GM12874 (cell line): ENCODE data around the gene PPP1R14B.

ENCODE experiments used
- TF ChIP-seq, protein P1 (sequence below): IDR thresholded peaks from 2 replicates; pipeline ENCODE4 v1.5.1; 2011; ENCODE audit warnings: low read depth, mild to moderate bottlenecking, control low read depth, low read length, moderate library complexity; ENCODE audit not compliant: insufficient read depth

The PPP1R14B gene

DNA sequence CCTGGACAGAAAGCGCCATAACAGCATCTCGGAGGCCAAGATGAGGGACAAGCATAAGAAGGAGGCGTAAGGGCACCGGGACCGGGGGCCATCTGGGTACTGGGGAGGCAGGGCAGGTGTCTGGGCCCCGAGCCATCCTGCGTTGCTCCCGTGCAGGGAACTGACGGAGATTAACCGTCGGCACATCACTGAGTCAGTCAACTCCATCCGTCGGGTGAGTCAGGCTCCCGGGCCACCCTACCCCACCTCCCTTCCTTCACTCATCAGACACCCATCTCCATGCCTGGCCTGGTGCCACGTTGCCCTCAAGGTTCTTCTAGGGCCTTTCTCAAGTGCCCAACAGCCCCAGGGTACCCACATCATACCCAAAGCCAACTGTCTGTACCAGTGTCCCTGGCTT, 19.6 kb upstream of the PPP1R14B start:
- TF ChIP-seq, protein P1, sequence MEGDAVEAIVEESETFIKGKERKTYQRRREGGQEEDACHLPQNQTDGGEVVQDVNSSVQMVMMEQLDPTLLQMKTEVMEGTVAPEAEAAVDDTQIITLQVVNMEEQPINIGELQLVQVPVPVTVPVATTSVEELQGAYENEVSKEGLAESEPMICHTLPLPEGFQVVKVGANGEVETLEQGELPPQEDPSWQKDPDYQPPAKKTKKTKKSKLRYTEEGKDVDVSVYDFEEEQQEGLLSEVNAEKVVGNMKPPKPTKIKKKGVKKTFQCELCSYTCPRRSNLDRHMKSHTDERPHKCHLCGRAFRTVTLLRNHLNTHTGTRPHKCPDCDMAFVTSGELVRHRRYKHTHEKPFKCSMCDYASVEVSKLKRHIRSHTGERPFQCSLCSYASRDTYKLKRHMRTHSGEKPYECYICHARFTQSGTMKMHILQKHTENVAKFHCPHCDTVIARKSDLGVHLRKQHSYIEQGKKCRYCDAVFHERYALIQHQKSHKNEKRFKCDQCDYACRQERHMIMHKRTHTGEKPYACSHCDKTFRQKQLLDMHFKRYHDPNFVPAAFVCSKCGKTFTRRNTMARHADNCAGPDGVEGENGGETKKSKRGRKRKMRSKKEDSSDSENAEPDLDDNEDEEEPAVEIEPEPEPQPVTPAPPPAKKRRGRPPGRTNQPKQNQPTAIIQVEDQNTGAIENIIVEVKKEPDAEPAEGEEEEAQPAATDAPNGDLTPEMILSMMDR = no peak

DNA sequence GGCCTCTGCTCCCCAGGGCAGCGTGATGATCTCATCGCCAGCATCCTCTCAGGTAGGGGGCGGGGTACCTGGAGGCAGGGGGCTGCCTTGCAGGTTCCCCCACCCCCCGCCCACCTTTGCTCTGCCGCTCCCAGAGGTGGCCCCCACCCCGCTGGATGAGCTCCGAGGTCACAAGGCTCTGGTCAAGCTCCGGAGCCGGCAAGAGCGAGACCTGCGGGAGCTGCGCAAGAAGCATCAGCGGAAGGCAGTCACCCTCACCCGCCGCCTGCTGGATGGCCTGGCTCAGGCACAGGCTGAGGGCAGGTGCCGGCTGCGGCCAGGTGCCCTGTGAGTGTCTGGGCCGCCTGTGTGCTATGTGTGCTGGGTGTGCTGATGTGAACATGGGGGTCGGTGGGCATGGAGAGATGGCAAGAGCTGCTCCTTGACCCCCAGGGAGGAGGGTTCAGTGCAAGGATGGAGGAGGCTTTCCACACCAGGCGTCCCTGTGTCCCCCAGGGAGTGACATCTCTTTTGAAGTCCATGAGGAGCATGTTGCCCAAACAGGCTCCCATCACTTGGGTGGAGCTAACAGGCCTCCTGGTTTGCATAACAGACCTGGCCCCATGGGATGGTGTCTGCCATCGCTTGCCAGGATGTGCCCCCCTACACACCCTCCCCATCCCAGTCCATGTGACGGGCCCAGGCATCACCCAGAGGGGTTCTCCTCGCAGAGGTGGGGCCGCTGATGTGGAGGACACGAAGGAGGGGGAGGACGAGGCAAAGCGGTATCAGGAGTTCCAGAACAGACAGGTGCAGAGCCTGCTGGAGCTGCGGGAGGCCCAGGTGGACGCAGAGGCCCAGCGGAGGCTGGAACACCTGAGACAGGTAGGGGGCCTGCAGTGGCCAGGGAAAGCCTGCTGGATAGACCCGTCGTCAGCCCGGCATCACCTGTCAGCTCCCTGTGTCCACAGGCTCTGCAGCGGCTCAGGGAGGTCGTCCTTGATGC, 18.7 kb upstream of the PPP1R14B start:
- TF ChIP-seq, protein P1 = no peak

DNA sequence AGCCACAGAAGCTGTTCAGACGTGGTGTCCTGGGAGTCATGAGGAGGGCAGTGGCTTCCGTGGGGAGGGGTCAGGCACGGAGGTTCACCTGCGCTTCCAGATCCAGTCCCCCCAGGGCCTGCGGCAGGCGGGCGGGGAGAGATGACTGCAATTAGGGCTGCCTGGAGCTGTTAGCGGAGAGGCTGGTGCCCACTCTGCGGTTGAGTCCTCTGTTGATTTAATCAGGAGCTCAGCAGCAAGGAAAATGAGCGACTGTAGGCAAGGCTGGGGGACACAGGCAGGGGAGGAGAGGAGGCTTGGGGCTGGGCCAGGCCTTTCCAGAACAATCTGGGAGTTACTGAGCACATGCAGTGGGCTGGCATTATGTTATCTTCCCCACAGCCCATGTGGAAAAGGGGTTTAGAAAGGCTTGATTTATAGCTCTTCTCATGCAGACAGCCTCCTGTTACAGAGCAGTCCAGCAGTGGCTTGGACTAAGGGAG, 17.7 kb upstream of the PPP1R14B start:
- TF ChIP-seq, protein P1 = no peak

DNA sequence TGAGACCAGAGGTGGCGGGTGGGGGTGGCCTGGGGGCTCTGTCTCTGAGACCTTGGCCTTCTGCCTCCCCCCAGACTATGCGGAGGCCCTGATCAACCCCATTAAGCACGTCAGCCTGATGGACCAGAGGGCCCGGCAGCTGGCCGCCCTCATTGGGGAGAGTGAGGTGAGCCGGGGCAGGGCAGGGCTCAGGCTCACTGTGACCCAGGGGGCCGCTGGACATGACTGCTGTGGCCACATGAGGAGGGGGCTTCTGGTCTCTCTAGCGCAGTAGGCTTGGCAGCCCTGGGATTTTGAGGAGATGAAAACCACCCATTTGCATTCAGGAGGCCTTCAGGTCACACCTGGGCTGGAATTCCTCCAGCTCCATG, 17.2 kb upstream of the PPP1R14B start:
- TF ChIP-seq, protein P1 = no peak

DNA sequence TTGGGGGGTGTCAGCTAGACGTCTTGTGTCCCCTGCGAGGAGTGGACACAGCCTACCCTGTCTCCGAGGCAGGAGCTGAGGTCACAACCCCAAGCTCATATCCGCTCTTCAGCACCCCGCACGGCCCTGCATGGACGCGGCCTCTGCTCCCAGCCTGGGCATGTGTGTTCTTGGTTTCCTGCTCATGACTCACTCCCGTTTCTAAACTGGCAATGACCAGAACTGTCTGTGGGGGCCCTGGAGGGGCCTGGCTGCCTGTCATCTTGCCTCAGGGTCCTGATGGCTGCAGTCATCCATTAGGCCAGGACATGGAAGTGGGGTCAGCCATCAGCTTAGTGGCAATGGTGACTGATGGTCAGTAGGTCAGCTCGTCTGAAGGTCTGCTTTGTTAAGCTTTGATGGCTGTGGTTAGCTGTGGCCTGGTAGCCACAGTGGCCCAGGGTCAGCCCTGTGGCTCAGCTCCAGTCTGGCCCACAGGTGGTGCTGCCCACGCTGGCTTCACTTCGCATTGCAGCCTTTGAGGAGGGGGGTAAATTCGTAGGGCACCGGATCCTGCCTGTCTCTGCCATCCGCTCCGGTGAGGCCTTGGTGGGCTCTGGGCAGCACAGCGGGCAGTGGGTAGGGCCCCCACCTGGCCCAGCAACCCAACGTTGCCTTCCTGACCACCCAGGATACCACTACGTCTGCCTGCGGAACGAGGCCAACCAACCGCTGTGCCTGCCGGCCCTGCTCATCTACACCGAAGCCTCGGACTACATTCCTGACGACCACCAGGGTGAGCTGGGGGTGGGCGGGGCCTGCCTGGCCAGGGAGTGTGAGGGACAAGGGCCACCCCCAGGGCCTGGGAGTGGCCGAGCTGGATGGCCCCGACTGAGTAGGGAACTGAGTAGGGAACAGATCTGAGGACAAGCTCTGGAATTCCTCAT, 16.5 kb upstream of the PPP1R14B start:
- TF ChIP-seq, protein P1 = no peak

DNA sequence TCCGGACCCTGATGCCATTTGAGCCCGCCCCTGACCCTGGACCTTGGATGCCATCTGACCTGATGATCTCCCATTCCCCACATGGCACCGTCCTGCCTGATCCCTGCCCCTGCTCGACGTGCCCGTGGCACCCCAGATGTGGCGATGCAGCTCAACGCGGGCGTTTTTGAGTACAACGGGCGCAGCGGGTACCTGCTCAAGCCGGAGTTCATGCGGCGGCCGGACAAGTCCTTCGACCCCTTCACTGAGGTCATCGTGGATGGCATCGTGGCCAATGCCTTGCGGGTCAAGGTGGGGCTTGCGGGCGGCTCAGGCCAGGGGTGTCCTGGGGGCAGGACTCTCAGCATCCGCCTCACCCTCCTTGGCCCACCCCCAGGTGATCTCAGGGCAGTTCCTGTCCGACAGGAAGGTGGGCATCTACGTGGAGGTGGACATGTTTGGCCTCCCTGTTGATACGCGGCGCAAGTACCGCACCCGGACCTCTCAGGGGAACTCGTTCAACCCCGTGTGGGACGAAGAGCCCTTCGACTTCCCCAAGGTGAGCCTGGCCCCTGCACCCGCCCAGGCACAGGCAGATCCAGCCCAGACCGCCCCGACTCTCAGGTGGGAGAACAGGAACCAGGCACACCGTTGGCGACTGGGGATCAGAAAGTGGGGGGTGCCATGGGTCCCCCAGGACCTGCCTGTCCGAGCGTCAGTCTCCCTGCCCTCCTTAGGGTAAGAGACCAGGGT, 15.7 kb upstream of the PPP1R14B start:
- TF ChIP-seq, protein P1 = no peak

DNA sequence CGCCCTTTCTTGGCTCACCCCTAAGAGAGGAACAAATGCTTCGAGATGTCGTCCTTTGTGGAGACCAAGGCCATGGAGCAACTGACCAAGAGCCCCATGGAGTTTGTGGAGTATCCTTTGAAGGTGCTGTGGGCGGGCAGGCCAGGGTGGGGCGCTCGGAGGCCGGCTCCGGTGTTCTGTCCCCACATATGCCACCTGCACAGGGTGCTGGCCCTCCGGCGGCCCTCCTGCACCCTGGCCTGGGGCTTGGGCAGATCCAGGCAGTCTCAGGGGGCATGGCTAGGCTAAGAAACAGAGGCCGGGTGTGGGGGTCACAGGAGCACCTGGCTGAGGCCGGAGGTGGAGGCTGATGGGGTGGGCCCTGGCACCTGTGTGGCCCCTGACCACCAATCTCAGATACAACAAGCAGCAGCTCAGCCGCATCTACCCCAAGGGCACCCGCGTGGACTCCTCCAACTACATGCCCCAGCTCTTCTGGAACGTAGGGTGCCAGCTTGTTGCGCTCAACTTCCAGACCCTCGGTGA, 14.9 kb upstream of the PPP1R14B start:
- TF ChIP-seq, protein P1 = no peak
